Iris pigment epithelial cell (primary cell): ENCODE measurements around the gene CLEC16A.
A peak's percentile ranks its signal among the peaks of the same experiment; 100 is the strongest.

Source experiments
- DNase-seq: peaks from one replicate; pipeline ENCODE4 v3.0.0-alpha.2; 2011; ENCODE audit warnings: low read depth

Gene CLEC16A

DNA sequence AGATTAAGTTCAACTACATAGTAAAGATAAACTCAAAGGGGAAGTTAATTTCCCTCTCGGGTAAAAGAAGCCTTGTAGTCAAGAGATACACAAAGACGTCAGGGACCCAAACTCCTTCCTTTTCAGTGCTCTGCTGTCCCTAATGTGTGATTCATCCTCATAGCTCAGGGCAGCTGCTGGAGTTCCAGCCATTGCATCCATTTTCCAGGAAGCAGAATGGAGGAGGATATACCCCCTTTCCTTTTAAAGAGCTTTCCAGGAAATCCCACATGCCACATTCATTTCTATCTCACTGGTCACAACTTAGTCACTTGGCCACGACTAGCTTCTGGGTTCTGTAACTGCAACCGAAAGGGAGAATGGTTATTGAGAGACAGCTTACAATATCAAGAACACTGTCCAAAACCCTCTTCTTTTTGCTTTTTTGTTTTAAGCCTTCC, 216.3 kb downstream of the CLEC16A start:
- no peak for DNase-seq

DNA sequence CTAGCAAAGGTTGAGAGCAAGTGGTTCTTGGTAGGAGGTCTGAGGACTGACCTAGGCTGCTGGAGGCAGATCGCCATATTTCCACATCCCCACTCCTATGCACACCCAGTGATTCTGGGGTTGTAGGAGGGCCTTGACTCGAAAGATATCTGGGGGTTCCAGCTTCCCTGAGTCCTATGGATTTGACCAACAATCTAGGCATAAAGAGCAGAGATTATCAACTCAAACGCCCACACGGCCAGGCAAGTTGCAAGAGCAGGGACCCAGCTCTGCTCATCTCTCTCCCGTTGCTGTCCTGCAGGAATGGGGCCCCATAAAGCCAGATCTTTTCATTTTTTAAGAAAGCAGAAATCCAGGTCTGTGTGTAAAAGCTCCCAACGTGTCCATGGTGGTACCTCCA, 217.1 kb downstream of the CLEC16A start:
- DNase-seq: no peak

DNA sequence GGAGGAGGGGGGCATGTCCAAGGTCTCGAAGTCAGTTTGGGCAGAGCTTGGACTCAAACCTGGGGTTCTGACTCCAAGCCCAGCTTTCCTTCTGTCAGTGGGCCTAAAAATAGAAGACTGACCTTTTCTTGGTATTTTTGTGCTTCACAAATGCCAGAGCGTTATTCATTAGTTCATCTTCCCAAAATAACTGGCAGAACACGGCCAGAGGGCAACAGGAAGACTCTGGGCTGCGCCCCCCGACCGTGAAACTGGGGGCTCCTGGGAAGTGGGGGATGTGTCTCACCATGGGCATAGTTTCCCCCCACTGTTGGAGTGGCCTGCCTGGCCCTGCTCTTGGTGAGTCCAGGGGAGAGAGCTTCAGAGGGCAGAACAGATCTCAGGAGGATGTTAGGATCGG, 217.6 kb downstream of the CLEC16A start:
- DNase-seq: no peak

GRCh38 chr16:11162586-11163268, 218.4 kb downstream of the CLEC16A start:
- no peak for DNase-seq

DNA sequence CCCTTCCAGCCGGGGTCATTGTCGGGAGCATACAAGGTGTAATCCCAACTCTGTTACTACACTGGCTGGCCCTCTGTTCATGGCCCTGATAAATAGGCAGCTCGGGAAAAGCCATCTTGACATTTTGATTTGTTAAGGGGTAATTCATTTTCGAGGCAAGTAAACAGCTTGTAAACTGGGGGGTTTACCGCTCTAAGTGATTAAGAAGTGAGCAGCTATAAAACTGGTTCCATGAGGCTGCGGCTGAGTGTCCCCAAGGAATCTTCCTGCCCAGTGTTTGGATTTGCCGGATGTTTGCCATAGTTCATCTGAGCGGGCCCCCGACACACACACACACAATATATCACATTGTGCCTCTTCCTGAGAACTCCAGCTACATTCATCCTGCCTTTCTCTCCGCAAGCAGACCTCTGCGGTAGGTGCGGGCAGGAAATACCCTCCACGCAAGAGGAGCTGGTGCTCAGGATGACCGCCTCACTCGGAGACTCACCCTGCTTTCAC, 219.4 kb downstream of the CLEC16A start:
- DNase-seq: no peak

- DNase-seq: no peak
Observed at GRCh38 chr16:11164482-11165270, 220.3 kb downstream of the CLEC16A start.

GRCh38 chr16:11165349-11165748, 221.0 kb downstream of the CLEC16A start:
- DNase-seq: no peak

DNA sequence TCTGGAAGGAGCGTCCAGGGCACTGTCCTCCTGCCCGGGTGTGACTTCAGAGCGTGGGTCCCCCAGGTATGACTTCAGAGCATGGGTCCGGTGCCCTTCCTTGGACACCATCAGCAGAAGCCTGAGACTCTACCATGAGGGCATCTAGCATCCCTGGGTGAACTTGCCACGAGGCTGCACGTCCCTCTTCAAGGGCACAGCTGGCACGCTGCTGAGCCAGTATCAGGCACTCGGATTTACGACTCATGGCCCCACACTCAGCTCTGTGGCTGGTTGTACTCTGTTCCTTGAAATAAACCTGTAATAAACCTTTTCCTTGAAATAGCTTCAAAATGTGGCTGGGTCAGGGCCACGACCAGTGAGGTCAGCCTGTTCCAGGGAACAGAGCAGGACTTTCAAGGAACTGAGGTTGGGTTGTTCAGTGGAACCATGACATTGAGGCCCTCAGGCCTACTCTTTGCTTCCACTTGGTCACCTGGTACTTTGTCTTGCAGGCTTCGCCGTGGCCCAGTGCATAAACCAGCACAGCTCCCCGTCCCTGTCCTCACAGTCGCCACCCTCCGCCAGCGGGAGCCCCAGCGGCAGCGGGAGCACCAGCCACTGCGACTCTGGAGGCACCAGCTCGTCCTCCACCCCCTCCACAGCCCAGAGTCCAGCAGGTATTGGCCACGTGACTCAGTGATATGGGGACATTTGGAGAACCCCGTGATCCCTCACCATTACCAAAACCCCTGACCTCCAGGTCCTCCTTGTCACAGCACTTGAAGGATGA, 221.7 kb downstream of the CLEC16A start:
- DNase-seq: no peak

GRCh38 chr16:11167581-11167980, 223.2 kb downstream of the CLEC16A start:
- DNase-seq: no peak

GRCh38 chr16:11168386-11169051, 224.2 kb downstream of the CLEC16A start:
- DNase-seq: no peak

DNA sequence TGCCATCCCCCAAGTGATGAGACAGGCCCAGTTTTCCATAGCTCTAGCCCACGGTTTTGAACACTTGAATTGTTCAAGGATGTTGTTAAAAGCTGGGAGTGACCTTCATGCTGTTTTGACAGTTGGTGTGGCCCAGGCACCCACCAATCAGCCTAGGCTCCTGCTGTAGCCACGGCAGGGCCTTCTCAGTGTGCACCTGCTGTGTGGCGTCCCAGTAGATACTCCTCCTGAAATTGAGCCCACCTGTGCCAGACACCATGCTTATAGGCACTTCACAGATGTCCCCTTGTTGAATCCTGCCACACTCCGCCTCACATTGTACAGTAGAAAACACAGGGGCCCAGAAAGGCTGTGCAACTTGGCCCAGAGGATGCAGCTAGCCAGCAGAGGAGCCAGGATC, 225.3 kb downstream of the CLEC16A start:
- DNase-seq: no peak

DNA sequence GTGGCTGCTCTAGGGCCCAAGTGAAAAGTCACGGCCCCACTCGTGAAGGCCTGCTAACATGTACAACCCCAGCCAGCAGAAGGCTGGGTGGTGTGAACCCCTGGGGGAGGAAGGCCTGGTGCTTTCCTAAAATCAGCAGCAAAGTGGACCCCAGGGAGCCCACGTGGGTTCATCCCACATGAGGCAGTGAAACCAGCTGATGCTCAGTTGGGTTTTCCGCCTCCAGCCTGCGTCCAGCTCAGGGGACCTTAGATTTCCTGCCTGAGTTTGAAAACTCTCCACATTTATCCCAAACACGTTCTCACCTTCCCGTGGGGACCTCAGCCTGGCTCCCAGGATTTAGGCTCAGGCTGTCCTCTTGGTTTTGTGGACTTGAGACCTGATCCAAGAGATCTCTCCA, 225.8 kb downstream of the CLEC16A start:
- no peak for DNase-seq

- no peak for DNase-seq
Observed at GRCh38 chr16:11170696-11171447, 226.5 kb downstream of the CLEC16A start.

GRCh38 chr16:11171448-11171709, 227.0 kb downstream of the CLEC16A start:
- no peak for DNase-seq

- DNase-seq: no peak
Observed at GRCh38 chr16:11171757-11172299, 227.5 kb downstream of the CLEC16A start.

GRCh38 chr16:11173426-11173825, 229.1 kb downstream of the CLEC16A start:
- no peak for DNase-seq

DNA sequence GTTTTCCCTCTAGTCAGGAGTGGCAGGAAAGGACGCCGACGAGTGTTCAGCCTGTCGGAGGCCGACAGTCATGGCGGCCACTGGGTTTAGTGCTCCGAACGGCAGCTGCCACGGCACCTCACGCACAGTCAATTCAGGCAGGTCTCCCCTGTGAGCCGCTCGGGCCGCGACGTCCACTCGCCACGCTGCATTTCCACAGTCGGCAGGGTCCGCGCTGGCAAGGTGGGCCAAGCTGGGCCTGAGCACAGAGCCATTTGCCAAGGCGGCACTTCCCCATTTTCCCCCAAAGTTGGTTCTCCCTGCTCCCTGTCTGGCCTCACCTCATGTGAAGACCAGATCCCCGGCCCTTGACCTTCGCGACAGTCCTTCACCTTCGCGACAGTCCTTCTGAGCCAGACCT, 229.8 kb downstream of the CLEC16A start:
- DNase-seq: no peak

- peak; percentile 9 for DNase-seq
Observed at GRCh38 chr16:11175106-11175786, 230.9 kb downstream of the CLEC16A start.

DNA sequence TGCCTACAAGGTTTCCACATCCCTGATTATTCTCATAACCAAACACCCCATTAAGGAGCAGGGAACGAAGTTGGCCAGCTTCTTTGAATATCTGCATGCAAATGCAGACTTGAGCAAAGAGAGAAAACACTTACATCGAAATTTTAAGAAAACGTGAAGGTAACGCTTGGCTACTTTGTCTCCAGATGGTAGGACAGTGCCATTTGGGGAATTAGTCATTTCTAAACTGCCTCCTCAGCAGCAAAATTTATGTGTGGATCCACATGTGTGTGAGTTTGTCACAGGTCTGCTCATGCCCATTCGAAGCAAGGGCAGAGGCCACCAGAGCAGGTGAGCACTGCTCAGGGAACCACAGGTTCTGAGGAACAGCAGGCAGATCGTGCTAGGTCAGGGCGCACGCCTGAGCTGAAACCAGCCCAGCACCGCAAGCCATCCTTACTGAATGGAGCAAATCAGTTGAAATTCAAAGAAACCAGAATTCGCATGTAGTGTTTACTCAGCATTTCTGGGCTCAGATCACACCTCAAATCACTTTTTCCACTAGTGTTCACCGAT, 231.5 kb downstream of the CLEC16A start:
- no peak for DNase-seq

DNA sequence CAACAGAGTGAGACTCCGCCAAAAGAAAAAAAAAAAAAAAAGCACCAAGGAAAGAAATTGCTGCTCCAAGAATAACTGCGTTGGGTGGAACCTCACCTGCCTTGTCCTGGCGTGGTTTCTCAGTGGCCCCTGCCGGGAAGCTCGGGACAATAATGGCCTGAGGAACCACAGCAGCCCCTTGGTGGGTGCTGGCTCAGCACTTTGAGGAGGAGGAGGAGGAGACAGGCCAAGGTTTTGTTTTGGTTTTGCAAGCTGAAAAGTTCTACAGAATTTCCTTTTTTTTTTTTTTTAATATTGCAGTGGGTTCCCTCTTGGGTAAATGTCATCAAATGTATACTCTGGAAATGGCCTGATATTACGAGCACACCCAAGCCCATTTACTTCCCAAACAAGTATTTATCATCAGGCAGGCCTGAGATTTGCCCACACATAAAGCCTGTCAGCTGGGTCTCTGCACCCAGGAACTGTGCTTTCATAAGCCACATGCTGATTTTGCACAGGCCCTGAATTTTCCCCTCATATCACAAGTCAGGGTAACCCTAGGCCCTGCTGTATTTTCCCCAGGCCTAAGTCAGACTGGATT, 233.3 kb downstream of the CLEC16A start:
- DNase-seq: no peak
